Measurements from ENCODE around the gene LAMA2.

LAMA2 gene

GRCh38 chr6:129111853-129112252 is 228.9 kb downstream of the LAMA2 start:
- Histone ChIP-seq H3K4me3 (no peak overlapping the region), H3K27ac (peak overlapping the region in 1 of 2 donors; percentile 21)
- no peak for DNase-seq (ENCODE audit: low spot score)
- no peak for TF ChIP-seq CTCF (IDR thresholded peaks at IDR 0.05)

- no peak for DNase-seq (ENCODE audit: low spot score)
- no peak for TF ChIP-seq CTCF (IDR thresholded peaks at IDR 0.05)
- H3K27ac ChIP-seq = peak overlapping the region in 1 of 2 donors; percentile 47
- H3K4me3 ChIP-seq = no peak overlapping the region
These were observed 229.7 kb downstream of the LAMA2 start for GRCh38 chr6:129112591-129112990.

- no peak for DNase-seq (ENCODE audit: low spot score)
- peak overlapping the region in 1 of 2 donors; percentile 47 for H3K27ac ChIP-seq
- TF ChIP-seq CTCF (IDR thresholded peaks at IDR 0.05) = no peak
- no peak overlapping the region for H3K4me3 ChIP-seq
These were observed 230.7 kb downstream of the LAMA2 start for GRCh38 chr6:129113637-129114036.

GRCh38 chr6:129114636-129115391 is 231.9 kb downstream of the LAMA2 start:
- peak overlapping the region in 1 of 2 donors; percentile 66 for H3K27ac ChIP-seq
- TF ChIP-seq CTCF (IDR thresholded peaks at IDR 0.05) = no peak
- no peak overlapping the region for H3K4me3 ChIP-seq
- no peak for DNase-seq (ENCODE audit: low spot score)

GRCh38 chr6:129115471-129115870 is 232.5 kb downstream of the LAMA2 start:
- DNase-seq (ENCODE audit: low spot score) = no peak
- H3K27ac ChIP-seq = peak overlapping the region; percentile 27 to 66
- H3K4me3 ChIP-seq = no peak overlapping the region
- no peak for TF ChIP-seq CTCF (IDR thresholded peaks at IDR 0.05)

- Histone ChIP-seq H3K27ac (peak overlapping the region in 1 of 2 donors; percentile 39), H3K4me3 (no peak overlapping the region)
- DNase-seq (ENCODE audit: low spot score) = no peak
- TF ChIP-seq CTCF (IDR thresholded peaks at IDR 0.05) = no peak
These were observed 234.4 kb downstream of the LAMA2 start for GRCh38 chr6:129117355-129117754.

Data from coronary artery (tissue), 2 donors.